IMR-90 (cell line): ENCODE results near the gene OTOG. TPM values are rescaled to one million over a fixed set of nuclear protein-coding genes. Genes with fewer than 3 reads are reported as not detected.

ENCODE experiments used
- ATAC-seq: fragments of 200-7000 bp; cut with Tn5 transposase; 2 replicates; pipeline ENCODE4 v1.9.1; 2020; ENCODE audit warnings: low read depth, mild to moderate bottlenecking, moderate library complexity
- BruUV-seq: library from RNA; stranded (reverse); fragments of 400-500 nt; replicated peaks from 2 replicates; lab custom pipeline; 2021; lab: Mats Ljungman, UMichigan
- CTCF ChIA-PET: fragments of 300-600 bp; formaldehyde crosslinking; extraction: SDS; loops from one replicate; lab custom pipeline; 2021; ENCODE audit warnings: antibody characterized with exemption; lab: Yijun Ruan, JAX
- POLR2A ChIA-PET: fragments of 300-600 bp; sonication (Branson Sonifier 250); formaldehyde crosslinking; loops from one replicate; lab custom pipeline; 2022; ENCODE audit warnings: antibody characterized with exemption; ENCODE audit not compliant: unreplicated experiment; lab: Charles Lee
- DNase-seq: peaks from one replicate; pipeline ENCODE4 v3.0.0; 2013
- H2AFZ ChIP-seq: replicated peaks from 2 replicates; pipeline ENCODE3; 2013; ENCODE audit warnings: low read length, mild to moderate bottlenecking; ENCODE audit not compliant: poor library complexity
- H2AK5ac ChIP-seq: 2 replicates; pipeline ENCODE4 v1.6.1; 2013; ENCODE audit warnings: low read depth, low read length, inconsistent platforms
- H2AK9ac ChIP-seq: replicated peaks from 2 replicates; pipeline ENCODE3; 2013; ENCODE audit warnings: mild to moderate bottlenecking, low read depth, low read length, moderate library complexity; ENCODE audit not compliant: poor library complexity
- H2BK120ac ChIP-seq: 2 replicates; pipeline ENCODE4 v1.6.1; 2013; ENCODE audit warnings: low read depth, low read length, inconsistent platforms
- H2BK15ac ChIP-seq: 3 replicates; pipeline ENCODE4 v1.6.1; 2013; ENCODE audit warnings: low read depth, low read length, inconsistent platforms
- H2BK20ac ChIP-seq: 2 replicates; pipeline ENCODE4 v1.6.1; 2013; ENCODE audit warnings: low read depth, mild to moderate bottlenecking, inconsistent platforms, low read length, moderate library complexity
- H2BK5ac ChIP-seq: 2 replicates; pipeline ENCODE4 v1.6.1; 2013; ENCODE audit warnings: mild to moderate bottlenecking, low read depth, low read length, inconsistent platforms; ENCODE audit not compliant: poor library complexity, severe bottlenecking
- H3K14ac ChIP-seq: replicated peaks from 2 replicates; pipeline ENCODE4 v1.6.1; 2013; ENCODE audit warnings: low read depth, low read length, inconsistent platforms
- H3K18ac ChIP-seq: 2 replicates; pipeline ENCODE4 v1.6.1; 2013; ENCODE audit warnings: low read depth, low read length, control low read depth
- H3K23ac ChIP-seq: 2 replicates; pipeline ENCODE4 v1.6.1; 2013; ENCODE audit warnings: low read depth, low read length, inconsistent platforms
- H3K27ac ChIP-seq: 2 replicates; pipeline ENCODE4 v1.5.1; 2013; ENCODE audit warnings: mild to moderate bottlenecking, control low read depth, low read length; ENCODE audit not compliant: insufficient read depth
- H3K27me3 ChIP-seq: 2 replicates; pipeline ENCODE4 v1.6.1; 2013; ENCODE audit warnings: low read length; ENCODE audit not compliant: control insufficient read depth, insufficient read depth
- H3K36me3 ChIP-seq: 2 replicates; pipeline ENCODE4 v1.6.1; 2013; ENCODE audit warnings: low read length, mixed read lengths; ENCODE audit not compliant: control insufficient read depth, insufficient read depth
- H3K4ac ChIP-seq: 2 replicates; pipeline ENCODE4 v1.6.1; 2013; ENCODE audit warnings: low read depth, low read length, inconsistent platforms
- H3K4me1 ChIP-seq: 2 replicates; pipeline ENCODE4 v1.6.1; 2013; ENCODE audit warnings: low read length, mixed read lengths; ENCODE audit not compliant: control insufficient read depth, insufficient read depth
- H3K4me2 ChIP-seq: 2 replicates; pipeline ENCODE4 v1.6.1; 2013; ENCODE audit warnings: low read depth, mild to moderate bottlenecking, control low read depth, low read length, moderate library complexity
- H3K4me3 ChIP-seq: 2 replicates; pipeline ENCODE4 v1.5.1; 2013; ENCODE audit warnings: low read depth, mild to moderate bottlenecking, control low read depth, low read length, moderate library complexity; ENCODE audit not compliant: insufficient read depth
- H3K56ac ChIP-seq: 2 replicates; pipeline ENCODE4 v1.6.1; 2013; ENCODE audit warnings: low read length, inconsistent platforms; ENCODE audit not compliant: insufficient read depth; ENCODE audit errors: extremely low read depth
- H3K79me1 ChIP-seq, 2 experiments: 2 replicates each; pipeline ENCODE4 v1.6.1; 2013; ENCODE audit warnings: low read length in 2 of 2, inconsistent platforms in 1 of 2, low read depth in 1 of 2
- H3K9ac ChIP-seq: 2 replicates; pipeline ENCODE4 v1.6.1; 2013; ENCODE audit warnings: low read depth, low read length, control low read depth
- H3K9me1 ChIP-seq: 2 replicates; pipeline ENCODE4 v1.6.1; 2013; ENCODE audit warnings: low read length, inconsistent platforms; ENCODE audit not compliant: insufficient read depth
- H3K9me3 ChIP-seq: 2 replicates; pipeline ENCODE4 v1.6.1; 2013; ENCODE audit warnings: low read length; ENCODE audit not compliant: control insufficient read depth, insufficient read depth
- H4K20me1 ChIP-seq: 2 replicates; pipeline ENCODE4 v1.6.1; 2013; ENCODE audit warnings: low read length, inconsistent platforms; ENCODE audit not compliant: insufficient read depth
- H4K5ac ChIP-seq: 2 replicates; pipeline ENCODE4 v1.6.1; 2013; ENCODE audit warnings: mild to moderate bottlenecking, low read depth, low read length, control low read depth
- H4K8ac ChIP-seq, 2 experiments: 2 replicates each; pipeline ENCODE4 v1.6.1; 2013; ENCODE audit warnings: low read depth in 2 of 2, low read length in 2 of 2, control low read depth in 1 of 2, inconsistent platforms in 1 of 2
- H4K91ac ChIP-seq: 2 replicates; pipeline ENCODE4 v1.6.1; 2013; ENCODE audit warnings: low read depth, low read length, inconsistent platforms; ENCODE audit not compliant: insufficient read depth
- BHLHE40 ChIP-seq: fragments of 150-350 bp; IDR thresholded peaks from 2 replicates; pipeline ENCODE4 v1.6.1; 2016; ENCODE audit warnings: mild to moderate bottlenecking, low read depth, low read length
- CEBPB ChIP-seq: IDR thresholded peaks from 2 replicates; pipeline ENCODE4 v1.6.1; 2012; ENCODE audit warnings: low read depth, low read length, improper control_type of control experiment
- CHD1 ChIP-seq: IDR thresholded peaks from 2 replicates; pipeline ENCODE4 v1.6.1; 2012; ENCODE audit warnings: low read depth, low read length, improper control_type of control experiment
- CTCF ChIP-seq: conservative IDR thresholded peaks from 2 replicates; pipeline ENCODE4 v1.5.1; 2012; ENCODE audit warnings: mild to moderate bottlenecking, low read depth, low read length, improper control_type of control experiment
- ELK1 ChIP-seq: fragments of 150-350 bp; IDR thresholded peaks from 2 replicates; pipeline ENCODE4 v1.6.1; 2016; ENCODE audit warnings: low read depth, mild to moderate bottlenecking, low read length, moderate library complexity, borderline replicate concordance
- FOS ChIP-seq: fragments of 150-350 bp; IDR thresholded peaks from 2 replicates; pipeline ENCODE4 v1.6.1; 2016; ENCODE audit warnings: low read depth, low read length
- MAFK ChIP-seq: IDR thresholded peaks from 2 replicates; pipeline ENCODE4 v1.6.1; 2012; ENCODE audit warnings: low read depth, low read length, improper control_type of control experiment
- MAZ ChIP-seq: IDR thresholded peaks from 2 replicates; pipeline ENCODE4 v1.6.1; 2012; ENCODE audit warnings: low read depth, mild to moderate bottlenecking, low read length, improper control_type of control experiment, moderate library complexity, borderline replicate concordance
- MXI1 ChIP-seq: IDR thresholded peaks from 2 replicates; pipeline ENCODE4 v1.6.1; 2012; ENCODE audit warnings: low read depth, mild to moderate bottlenecking, low read length, moderate library complexity, borderline replicate concordance
- NFE2L2 ChIP-seq: fragments of 150-350 bp; IDR thresholded peaks from 2 replicates; pipeline ENCODE4 v1.6.1; 2016; ENCODE audit warnings: low read depth, mild to moderate bottlenecking, low read length
- POLR2A ChIP-seq: IDR thresholded peaks from 2 replicates; pipeline ENCODE4 v1.6.1; 2012; ENCODE audit warnings: mild to moderate bottlenecking, low read depth, low read length
- RAD21 ChIP-seq: IDR thresholded peaks from 2 replicates; pipeline ENCODE4 v1.6.1; 2012; ENCODE audit warnings: low read length, improper control_type of control experiment
- RCOR1 ChIP-seq: IDR thresholded peaks from 2 replicates; pipeline ENCODE4 v1.6.1; 2012; ENCODE audit warnings: mild to moderate bottlenecking, low read length, improper control_type of control experiment; ENCODE audit not compliant: insufficient replicate concordance
- RFX5 ChIP-seq: IDR thresholded peaks from 2 replicates; pipeline ENCODE4 v1.8.0; 2012; ENCODE audit warnings: low read depth, mild to moderate bottlenecking, low read length, moderate library complexity
- USF2 ChIP-seq: fragments of 150-350 bp; IDR thresholded peaks from 2 replicates; pipeline ENCODE4 v1.6.1; 2017; ENCODE audit warnings: mild to moderate bottlenecking, antibody characterized with exemption, low read length, low read depth
- WGBS, 2 experiments: methylation state at CpG; one replicate each; pipeline versions ENCODE4 v1.1.5 to v1.1.7; 2013; ENCODE audit warnings: missing lambda C conversion rate in 2 of 2; ENCODE audit not compliant: insufficient read length in 1 of 2; ENCODE audit errors: extremely low coverage in 2 of 2; 5-methylcytosine and 5-hydroxymethylcytosine counted together
- dilution Hi-C: fragments of 300-500 bp; cut with HindIII; formaldehyde crosslinking; loops from one replicate; pipeline ENCODE4 v1.14.3; 2018; ENCODE audit warnings: low sequenced_read_pairs; ENCODE audit not compliant: unreplicated experiment
- in situ Hi-C: fragments of 300-500 bp; cut with MboI; formaldehyde crosslinking; loops from 3 replicates; pipeline ENCODE4 v1.14.3; 2019; ENCODE audit warnings: low sequenced_read_pairs, inconsistent platforms, mixed read lengths
- intact Hi-C: fragments of 100-400 bp; cut with micrococcal nuclease; formaldehyde crosslinking; loops from 2 replicates; pipeline ENCODE4 v1.10.0; 2022
- polyA plus RNA-seq, 3 experiments: library from polyadenylated mRNA; depleted of rRNA; stranded (reverse); fragments of >200 nt; gene quantifications; 2 replicates each; pipeline ENCODE4 v1.2.3, GENCODE V29; 2012; ENCODE audit warnings: low replicate concordance in 1 of 3
- total RNA-seq: library from RNA; depleted of rRNA; stranded (reverse); fragments of >200 nt; gene quantifications from 2 replicates; pipeline ENCODE4 v1.2.3, GENCODE V29; 2012

The OTOG gene
- total and polyA plus RNA-seq, 2 of the 4 experiments (the other 2 are of a cell fraction), result not detected

- DNase-seq (no peak), ATAC-seq (no peak)
- no peak overlapping the region for H3K27ac ChIP-seq
- no peak overlapping the region for H2BK15ac ChIP-seq
- no peak overlapping the region for H3K56ac ChIP-seq
- no peaks in the 10 kb centered on the region for H3K9me3 ChIP-seq
- no peak overlapping the region for H3K14ac ChIP-seq
- no peak overlapping the region for H3K4me2 ChIP-seq
- no peak overlapping the region for H3K18ac ChIP-seq
- H3K4ac ChIP-seq, result no peak overlapping the region
- CTCF ChIA-PET, result interaction anchor here (1.0 to 2.0 kb wide), 5 partner anchors 8 to 707 kb away, joined by 3 to 8 read pairs (median 4); no protein-coding TSS in a partner anchor
- no peak overlapping the region for H4K5ac ChIP-seq
- no peaks in the 10 kb centered on the region for H3K9me1 ChIP-seq
- H3K36me3 ChIP-seq, result no peaks in the 10 kb centered on the region
- H2AK5ac ChIP-seq, result no peak overlapping the region
- intact Hi-C loops, result no loop called here
- POLR2A ChIA-PET, result no interaction called here
- no peak overlapping the region for H2BK120ac ChIP-seq
- no peaks in the 10 kb centered on the region for H4K20me1 ChIP-seq
- no peak overlapping the region for H2BK5ac ChIP-seq
- H4K91ac ChIP-seq, result no peak overlapping the region
- no peak overlapping the region for H2AK9ac ChIP-seq
- no peaks in the 10 kb centered on the region for H3K4me1 ChIP-seq
- no TSS peak for BruUV-seq
- TF ChIP-seq NFE2L2 (no peak), FOS (no peak), RCOR1 (no peak), RFX5 (no peak), POLR2A (no peak), MXI1 (no peak), CEBPB (no peak), BHLHE40 (no peak), CHD1 (no peak), ELK1 (no peak), MAFK (no peak), RAD21 (no peak), CTCF (no peak), MAZ (no peak), USF2 (no peak)
- in situ Hi-C loops, result no loop called here
- no peak overlapping the region for H3K4me3 ChIP-seq
- H2BK20ac ChIP-seq, result no peak overlapping the region
- dilution Hi-C loops, result no loop called here
- H2AFZ ChIP-seq, result peak overlapping the region; percentile 33
- no peak overlapping the region for H4K8ac ChIP-seq
- H3K23ac ChIP-seq, result no peak overlapping the region
- peaks cover 14% of the 10 kb centered on the region for H3K27me3 ChIP-seq
- 40% methylated on average over 1 of the region's 20 CpGs; no CpG with 5 or more reads in 1 of the 2 experiments for WGBS, 2 experiments
- no peak overlapping the region for H3K9ac ChIP-seq
- no peaks in the 10 kb centered on the region for H3K79me1 ChIP-seq
Observed at GRCh38 chr11:17526931-17527627, 20.0 kb upstream of the OTOG start.
